Measurements from ENCODE around the gene HDAC1. TPM values are rescaled to one million over a fixed set of nuclear protein-coding genes. Genes with fewer than 3 reads are reported as not detected.

The HDAC1 gene
- polyA plus RNA-seq, 1 experiment: 172 TPM

DNA sequence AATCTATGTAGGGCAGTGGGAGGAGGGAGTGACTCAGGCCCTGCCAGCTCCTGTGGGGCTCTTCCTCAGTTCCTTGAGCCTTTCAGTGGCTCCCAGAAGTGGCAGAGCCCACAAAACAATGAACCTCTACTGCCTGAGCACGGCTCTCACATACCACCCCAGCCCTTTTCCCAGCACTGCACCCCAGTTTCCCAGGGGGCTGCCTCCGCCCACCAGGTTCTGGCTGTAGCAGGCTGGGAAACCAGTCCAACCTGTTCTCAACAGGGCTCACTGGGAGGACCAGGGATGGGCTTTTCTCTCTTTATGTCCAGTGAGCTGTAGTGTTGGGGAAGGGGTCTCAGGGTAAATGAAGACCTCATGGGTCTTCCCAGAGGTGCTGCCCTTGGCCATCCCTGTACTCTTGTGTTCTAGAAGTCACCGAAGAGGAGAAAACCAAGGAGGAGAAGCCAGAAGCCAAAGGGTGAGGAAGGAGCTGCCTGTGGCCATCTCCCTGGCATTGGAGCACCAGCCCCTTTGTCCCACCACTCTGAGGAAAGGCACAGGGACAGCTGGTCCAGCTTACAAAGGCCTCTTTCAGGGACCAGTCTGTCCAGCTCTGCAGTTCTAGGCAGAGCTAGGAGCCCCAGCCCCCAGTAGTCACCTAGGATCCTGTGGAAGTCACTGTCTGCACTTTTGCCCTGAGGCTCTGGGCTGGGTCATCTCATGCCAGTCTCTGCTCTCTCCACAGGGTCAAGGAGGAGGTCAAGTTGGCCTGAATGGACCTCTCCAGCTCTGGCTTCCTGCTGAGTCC lies 40.6 kb downstream of the HDAC1 start:
- DNase-seq (ENCODE audit: low read depth, low spot score): no peak
- H3K27me3 ChIP-seq (ENCODE audit: control insufficient read depth, insufficient read depth, low read length): no peaks in the 10 kb centered on the region
- ChIA-PET CTCF (interaction anchor here (1.0 to 2.3 kb wide), 3 partner anchors 16 to 117 kb away, joined by 3 to 6 read pairs (median 4); no protein-coding TSS in a partner anchor), POLR2A (interaction anchor here (0.9 to 1.3 kb wide), 3 partner anchors 10 to 92 kb away, joined by 3 read pairs; no protein-coding TSS in a partner anchor)
- H3K4me3 ChIP-seq (ENCODE audit: low read depth, low read length): no peak overlapping the region
- TF ChIP-seq, protein P1, sequence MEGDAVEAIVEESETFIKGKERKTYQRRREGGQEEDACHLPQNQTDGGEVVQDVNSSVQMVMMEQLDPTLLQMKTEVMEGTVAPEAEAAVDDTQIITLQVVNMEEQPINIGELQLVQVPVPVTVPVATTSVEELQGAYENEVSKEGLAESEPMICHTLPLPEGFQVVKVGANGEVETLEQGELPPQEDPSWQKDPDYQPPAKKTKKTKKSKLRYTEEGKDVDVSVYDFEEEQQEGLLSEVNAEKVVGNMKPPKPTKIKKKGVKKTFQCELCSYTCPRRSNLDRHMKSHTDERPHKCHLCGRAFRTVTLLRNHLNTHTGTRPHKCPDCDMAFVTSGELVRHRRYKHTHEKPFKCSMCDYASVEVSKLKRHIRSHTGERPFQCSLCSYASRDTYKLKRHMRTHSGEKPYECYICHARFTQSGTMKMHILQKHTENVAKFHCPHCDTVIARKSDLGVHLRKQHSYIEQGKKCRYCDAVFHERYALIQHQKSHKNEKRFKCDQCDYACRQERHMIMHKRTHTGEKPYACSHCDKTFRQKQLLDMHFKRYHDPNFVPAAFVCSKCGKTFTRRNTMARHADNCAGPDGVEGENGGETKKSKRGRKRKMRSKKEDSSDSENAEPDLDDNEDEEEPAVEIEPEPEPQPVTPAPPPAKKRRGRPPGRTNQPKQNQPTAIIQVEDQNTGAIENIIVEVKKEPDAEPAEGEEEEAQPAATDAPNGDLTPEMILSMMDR (IDR thresholded peaks at IDR 0.05; ENCODE audit: low read depth, low read length): no peak
- no peaks in the 10 kb centered on the region; the same call in 1 of the 2 replicates for H3K9me3 ChIP-seq (ENCODE audit: control insufficient read depth, insufficient read depth, low read length)
- peak overlapping the region; percentile 47 for H3K27ac ChIP-seq (ENCODE audit: low read depth, low read length)

DNA sequence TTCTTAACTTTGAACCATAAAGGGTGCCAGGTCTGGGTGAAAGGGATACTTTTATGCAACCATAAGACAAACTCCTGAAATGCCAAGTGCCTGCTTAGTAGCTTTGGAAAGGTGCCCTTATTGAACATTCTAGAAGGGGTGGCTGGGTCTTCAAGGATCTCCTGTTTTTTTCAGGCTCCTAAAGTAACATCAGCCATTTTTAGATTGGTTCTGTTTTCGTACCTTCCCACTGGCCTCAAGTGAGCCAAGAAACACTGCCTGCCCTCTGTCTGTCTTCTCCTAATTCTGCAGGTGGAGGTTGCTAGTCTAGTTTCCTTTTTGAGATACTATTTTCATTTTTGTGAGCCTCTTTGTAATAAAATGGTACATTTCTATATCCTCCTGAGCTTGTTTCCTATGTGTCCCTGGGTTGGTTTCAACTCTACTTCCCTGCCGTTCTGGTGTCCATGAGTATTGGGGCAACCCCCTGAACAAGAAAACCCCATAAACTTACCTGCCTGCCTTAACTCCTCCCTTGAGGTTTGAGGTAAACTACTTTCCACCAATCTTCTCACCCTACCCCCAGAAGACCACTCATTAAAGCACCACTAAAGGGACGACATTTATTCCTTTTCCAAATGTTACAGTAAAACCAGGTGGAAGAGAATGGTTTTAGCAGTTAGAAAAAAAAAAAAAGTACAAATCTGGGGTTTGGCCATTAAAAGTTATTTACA lies 41.5 kb downstream of the HDAC1 start:
- Histone ChIP-seq H3K9me3 (ENCODE audit: control insufficient read depth, insufficient read depth, low read length) (no peaks in the 10 kb centered on the region; the same call in 1 of the 2 replicates), H3K4me3 (ENCODE audit: low read depth, low read length) (peak overlapping the region; percentile 85; the same call in 1 of the 2 replicates), H3K27ac (ENCODE audit: low read depth, low read length) (no peak overlapping the region), H3K27me3 (ENCODE audit: control insufficient read depth, insufficient read depth, low read length) (no peaks in the 10 kb centered on the region)
- ChIA-PET POLR2A (interaction anchor here (0.6 to 1.3 kb wide), 4 partner anchors 12 to 92 kb away, joined by 3 read pairs; no protein-coding TSS in a partner anchor), CTCF (interaction anchor here (0.6 to 2.3 kb wide), 2 partner anchors 83 to 117 kb away, joined by 3 to 6 read pairs; no protein-coding TSS in a partner anchor)
- no peak for DNase-seq (ENCODE audit: low read depth, low spot score)
- TF ChIP-seq, protein P1 (IDR thresholded peaks at IDR 0.05; ENCODE audit: low read depth, low read length): no peak

DNA sequence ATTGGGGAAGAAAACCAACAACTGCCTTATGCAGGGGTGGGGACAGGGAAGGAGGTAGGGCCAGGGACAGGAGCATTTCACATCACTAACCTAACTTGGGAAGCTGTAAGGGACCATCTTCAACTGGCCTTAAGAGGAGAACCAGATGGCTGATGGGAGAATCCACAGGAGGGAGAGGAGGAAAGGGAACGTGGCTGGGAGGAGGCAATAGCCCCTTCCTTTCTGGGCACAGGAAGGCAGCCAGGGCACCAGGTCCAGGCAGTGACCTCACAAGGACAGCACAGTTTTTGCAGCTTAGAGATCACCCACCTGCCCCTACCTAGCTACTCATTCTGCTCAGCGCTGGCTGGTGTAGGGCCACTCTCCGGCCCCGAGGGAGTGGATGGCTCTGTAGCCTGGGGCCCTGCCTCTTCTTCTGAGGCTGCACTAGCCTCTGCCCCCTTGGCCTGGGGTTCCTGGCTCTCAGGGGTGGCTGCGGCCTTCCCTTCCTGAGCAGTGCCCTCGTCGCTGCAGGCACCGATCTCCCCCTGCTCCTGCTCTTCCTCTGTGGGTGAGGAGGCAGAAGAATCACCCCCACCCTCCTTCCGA lies 42.5 kb downstream of the HDAC1 start:
- Histone ChIP-seq H3K27ac (ENCODE audit: low read depth, low read length) (no peak overlapping the region), H3K4me3 (ENCODE audit: low read depth, low read length) (peak overlapping the region; percentile 85), H3K27me3 (ENCODE audit: control insufficient read depth, insufficient read depth, low read length) (no peaks in the 10 kb centered on the region), H3K9me3 (ENCODE audit: control insufficient read depth, insufficient read depth, low read length) (no peaks in the 10 kb centered on the region; the same call in 1 of the 2 replicates)
- ChIA-PET CTCF (interaction anchor here (2.3 kb wide), 1 partner anchor 118 kb away, joined by 6 read pairs; no protein-coding TSS in a partner anchor), POLR2A (interaction anchor here (1.0 kb wide), 1 partner anchor 11 kb away, joined by 3 read pairs; no protein-coding TSS in a partner anchor)
- DNase-seq (ENCODE audit: low read depth, low spot score): no peak
- TF ChIP-seq, protein P1 (IDR thresholded peaks at IDR 0.05; ENCODE audit: low read depth, low read length): no peak

DNA sequence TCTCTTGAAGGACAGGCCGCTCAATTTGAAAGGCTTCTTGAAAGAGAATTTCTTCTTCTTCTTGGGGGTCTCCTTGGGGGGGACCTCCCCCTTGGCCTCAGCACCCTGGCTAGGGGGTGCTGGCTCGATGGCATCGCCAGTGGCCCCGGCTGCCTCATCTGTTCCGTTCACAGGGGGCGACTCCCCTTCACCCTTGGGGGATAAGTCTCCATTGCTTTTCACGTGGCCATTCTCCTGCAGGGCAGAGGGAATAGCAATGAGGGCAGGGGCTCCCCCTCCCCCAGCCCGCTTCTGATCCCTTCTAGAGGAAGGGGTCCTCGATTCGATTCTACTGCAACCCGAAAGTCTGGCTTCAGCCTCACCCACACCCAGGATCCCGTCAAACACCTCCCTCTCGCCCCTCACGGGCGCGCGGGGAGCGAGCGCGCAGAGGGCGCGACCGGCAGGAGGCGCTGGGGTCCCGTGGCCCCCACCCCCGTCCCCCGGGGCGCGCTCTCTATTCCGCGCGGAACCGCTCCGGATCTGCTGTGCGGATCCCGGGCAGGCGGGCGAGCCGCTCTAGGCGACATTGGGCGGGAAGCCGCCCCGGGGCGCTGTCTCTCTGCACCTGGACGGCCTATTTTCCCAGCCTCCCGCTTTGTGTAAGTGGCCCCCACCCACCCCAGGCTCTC lies 43.1 kb downstream of the HDAC1 start:
- DNase-seq (ENCODE audit: low read depth, low spot score): no peak
- Histone ChIP-seq H3K4me3 (ENCODE audit: low read depth, low read length) (peak overlapping the region; percentile 85), H3K9me3 (ENCODE audit: control insufficient read depth, insufficient read depth, low read length) (no peaks in the 10 kb centered on the region; the same call in 1 of the 2 replicates), H3K27me3 (ENCODE audit: control insufficient read depth, insufficient read depth, low read length) (no peaks in the 10 kb centered on the region), H3K27ac (ENCODE audit: low read depth, low read length) (no peak overlapping the region)
- TF ChIP-seq, protein P1 (IDR thresholded peaks at IDR 0.05; ENCODE audit: low read depth, low read length): peak; percentile 71
- POLR2A ChIA-PET: interaction anchor here (0.5 to 3.0 kb wide), 16 partner anchors 10 to 1427 kb away, joined by 3 to 83 read pairs (median 13); partner anchors contain the start of genes BSDC1, CCDC28B, HDAC1 and SDC3
- CTCF ChIA-PET: interaction anchor here (0.6 to 2.3 kb wide), 4 partner anchors 23 to 119 kb away, joined by 4 to 13 read pairs (median 7); partner anchors contain the start of gene BSDC1
